K562 (cell line): ENCODE data around the gene GPALPP1. TPM values are rescaled to one million over a fixed set of nuclear protein-coding genes. Genes with fewer than 3 reads are reported as not detected.

Experiments used
- ATAC-seq: fragments of 200-7000 bp; cut with Tn5 transposase; 3 replicates; pipeline ENCODE4 v1.9.1; 2020; ENCODE audit warnings: moderate library complexity
- BruUV-seq: library from RNA; stranded (reverse); fragments of 400-500 nt; replicated peaks from 2 replicates; lab custom pipeline; 2021; lab: Mats Ljungman, UMichigan
- CTCF ChIA-PET: fragments of 300-600 bp; formaldehyde crosslinking; extraction: SDS; loops from one replicate; lab custom pipeline; 2021; ENCODE audit warnings: low intra/inter-chr PET ratio; lab: Yijun Ruan, JAX
- POLR2A ChIA-PET: fragments of 300-600, 350-650 bp; sonication (Branson Sonifier 250); formaldehyde crosslinking; extraction: SDS; loops from one replicate; lab custom pipeline; 2021; ENCODE audit warnings: antibody characterized with exemption, inconsistent platforms; lab: Yijun Ruan, JAX
- DNase-seq, 4 experiments: peaks; one replicate each; pipeline versions ENCODE4 v3.0.0 to v3.0.0-alpha.2; 2011 to 2018; ENCODE audit warnings: low spot score in 3 of 4, mixed read lengths in 3 of 4; ENCODE audit errors: extremely low read depth in 1 of 4
- FAIRE-seq: peaks from 2 replicates; lab custom pipeline; 2011; peaks lifted over from hg19 to GRCh38; lab: Jason Lieb, UNC
- H2AFZ ChIP-seq: 2 replicates; pipeline ENCODE4 v1.6.0; 2011; ENCODE audit warnings: low read depth, low read length, control low read depth, inconsistent platforms
- H3K27ac ChIP-seq: fragments of 200-600 bp; 3 replicates; pipeline ENCODE4 v1.8.0; 2011; ENCODE audit warnings: low read depth, mild to moderate bottlenecking, control low read depth, inconsistent platforms, low read length, moderate library complexity, mixed read lengths; ENCODE audit errors: extremely low read depth
- H3K27me3 ChIP-seq, 2 experiments: fragments of 300-600 bp in 1 of 2; 2 replicates in 1 of 2; 3 replicates in 1 of 2; pipeline versions ENCODE4 v1.6.0 to v1.8.0; 2011; ENCODE audit warnings: inconsistent platforms in 2 of 2, low read length in 2 of 2, mild to moderate bottlenecking in 1 of 2, mixed read lengths in 1 of 2, moderate library complexity in 1 of 2; ENCODE audit not compliant: control insufficient read depth in 2 of 2, insufficient read depth in 2 of 2
- H3K36me3 ChIP-seq: fragments of 300-600 bp; 3 replicates; pipeline ENCODE4 v1.8.0; 2011; ENCODE audit warnings: mild to moderate bottlenecking, low read length, inconsistent platforms; ENCODE audit not compliant: control insufficient read depth, insufficient read depth
- H3K4me1 ChIP-seq, 2 experiments: fragments of 200-600 bp in 1 of 2; replicated peaks in 1 of 2; 2 replicates in 1 of 2; 3 replicates in 1 of 2; pipeline versions ENCODE4 v1.5.1 to v1.8.0; 2011; ENCODE audit warnings: inconsistent platforms in 2 of 2, low read length in 2 of 2, mild to moderate bottlenecking in 1 of 2, mixed read lengths in 1 of 2, moderate library complexity in 1 of 2; ENCODE audit not compliant: control insufficient read depth in 2 of 2, insufficient read depth in 2 of 2
- H3K4me2 ChIP-seq: 2 replicates; pipeline ENCODE4 v1.6.1; 2011; ENCODE audit warnings: low read length, control low read depth, inconsistent platforms, mixed read lengths; ENCODE audit not compliant: insufficient read depth
- H3K4me3 ChIP-seq: fragments of 200-600 bp; sonication (generic), shearing (Covaris generic); 2 replicates; pipeline ENCODE4 v1.5.1; 2016; ENCODE audit warnings: control low read depth, inconsistent platforms
- H3K79me2 ChIP-seq: fragments of 200-600 bp; 3 replicates; pipeline ENCODE4 v1.8.0; 2011; ENCODE audit warnings: low read length, inconsistent platforms; ENCODE audit not compliant: control insufficient read depth, insufficient read depth
- H3K9ac ChIP-seq, 2 experiments: 2 replicates each; pipeline versions ENCODE4 v1.6.0 to v1.6.1; 2011; ENCODE audit warnings: low read depth in 2 of 2, low read length in 2 of 2, control low read depth in 1 of 2, inconsistent platforms in 1 of 2, mild to moderate bottlenecking in 1 of 2, mixed read lengths in 1 of 2; ENCODE audit not compliant: insufficient read depth in 1 of 2
- H3K9me1 ChIP-seq: one replicate; pipeline ENCODE4 v1.6.0; 2011; ENCODE audit warnings: inconsistent platforms, mild to moderate bottlenecking, low read length, moderate library complexity; ENCODE audit not compliant: control insufficient read depth, insufficient read depth
- H3K9me3 ChIP-seq: replicated peaks from 2 replicates; pipeline ENCODE4 v1.5.1; 2011; ENCODE audit warnings: low read depth, low read length, inconsistent platforms; ENCODE audit not compliant: control insufficient read depth, insufficient read depth
- H4K20me1 ChIP-seq: replicated peaks from 2 replicates; pipeline ENCODE4 v1.6.1; 2011; ENCODE audit warnings: low read length, inconsistent platforms, mixed read lengths; ENCODE audit not compliant: control insufficient read depth, insufficient read depth
- ADNP ChIP-seq: fragments of 200-800 bp; sonication (Bioruptor generic); IDR thresholded peaks from 2 replicates; pipeline ENCODE4 v1.6.1; 2016; ENCODE audit warnings: missing genetic modification characterization, missing compliant biosample characterization
- ASH1L ChIP-seq: fragments of 450-650 bp; IDR thresholded peaks from 2 replicates; pipeline ENCODE4 v1.6.1; 2018; ENCODE audit warnings: borderline replicate concordance, mild to moderate bottlenecking, low read depth; ENCODE audit not compliant: partially characterized antibody
- CREM ChIP-seq: IDR thresholded peaks from 2 replicates; pipeline ENCODE4 v1.6.1; 2014; ENCODE audit warnings: antibody characterized with exemption, low read depth
- ELF4 ChIP-seq: fragments of 450-650 bp; formaldehyde crosslinking; IDR thresholded peaks from 2 replicates; pipeline ENCODE4 v1.4.0; 2022; ENCODE audit warnings: missing genetic modification characterization
- GABPB1 ChIP-seq: sonication (generic); formaldehyde crosslinking; IDR thresholded peaks from 2 replicates; pipeline ENCODE4 v1.8.0; 2022; ENCODE audit warnings: mild to moderate bottlenecking, missing genetic modification reagents
- HLTF ChIP-seq: fragments of 450-650 bp; IDR thresholded peaks from 2 replicates; pipeline ENCODE4 v1.6.1; 2016
- HNRNPK ChIP-seq: fragments of 200-400 bp; formaldehyde crosslinking; IDR thresholded peaks from one replicate; pipeline ENCODE4 v1.6.1; 2018; ENCODE audit warnings: mild to moderate bottlenecking, low read depth, low read length; ENCODE audit not compliant: poor library complexity, severe bottlenecking
- KAT7 ChIP-seq: sonication (generic); formaldehyde crosslinking; IDR thresholded peaks from 2 replicates; pipeline ENCODE4 v1.8.0; 2022; ENCODE audit warnings: missing genetic modification reagents, mild to moderate bottlenecking, borderline replicate concordance
- RCOR1 ChIP-seq, 2 experiments: IDR thresholded peaks; 2 replicates each; pipeline ENCODE4 v1.6.1; 2012; ENCODE audit warnings: low read depth in 2 of 2, low read length in 2 of 2, borderline replicate concordance in 1 of 2, improper control_type of control experiment in 1 of 2
- SETDB1 ChIP-seq: IDR thresholded peaks from one replicate; pipeline ENCODE4 v1.6.1; 2012; ENCODE audit warnings: low read length, control low read depth, inconsistent platforms
- SMARCC2 ChIP-seq: fragments of 450-650 bp; IDR thresholded peaks from 2 replicates; pipeline ENCODE4 v1.6.1; 2017; ENCODE audit warnings: antibody characterized with exemption, moderate library complexity, mild to moderate bottlenecking, low read depth
- ZNF24 ChIP-seq: fragments of 450-650 bp; IDR thresholded peaks from 2 replicates; pipeline ENCODE4 v1.6.1; 2016
- ZNF551 ChIP-seq: fragments of 250-450 bp; sonication (Bioruptor Pico); IDR thresholded peaks from 2 replicates; pipeline ENCODE4 v1.5.0; 2021; ENCODE audit warnings: mild to moderate bottlenecking, moderate library complexity
- ZNF785 ChIP-seq: fragments of 250-450 bp; sonication (Bioruptor Pico); IDR thresholded peaks from 2 replicates; pipeline ENCODE4 v1.4.0; 2020; ENCODE audit warnings: mild to moderate bottlenecking
- WGBS: fragments of 100-300 bp; shearing (Covaris generic); methylation state at CpG from one replicate; pipeline ENCODE4 v1.1.6; 2016; ENCODE audit warnings: low coverage, mixed read lengths; ENCODE audit not compliant: insufficient coverage; ENCODE audit errors: missing lambda C conversion rate; 5-methylcytosine and 5-hydroxymethylcytosine counted together
- in situ Hi-C: fragments of 300-500 bp; cut with MboI; formaldehyde crosslinking; loops from 4 replicates; pipeline ENCODE4 v1.15.0; 2018; ENCODE audit warnings: inconsistent platforms, mixed read lengths
- intact Hi-C: fragments of 100-400 bp; cut with micrococcal nuclease; formaldehyde crosslinking; loops from 2 replicates; pipeline ENCODE4 v1.14.2; 2022
- polyA plus RNA-seq, 8 experiments: library from polyadenylated mRNA; depleted of rRNA in 4 of 8; stranded (reverse) in 5 of 8; unstranded in 3 of 8; fragments of >200 nt; fragmentation: Nextera tagmentation in 2 of 8; fragmentation: Illumina TruSeq in 1 of 8; extraction: Ambion mirVana in 2 of 8; extraction: Trizol in 1 of 8; gene quantifications; 2 replicates each; pipeline versions ENCODE4 v1.2.1 to v1.2.3, GENCODE V29; 2011 to 2014; ENCODE audit warnings: inconsistent platforms in 1 of 8, missing spikeins in 1 of 8
- total RNA-seq, 7 experiments: library from RNA; depleted of rRNA in 6 of 7; stranded (reverse); fragments of >200 nt in 6 of 7; fragmentation: Illumina TruSeq in 2 of 7; extraction: Trizol in 2 of 7; gene quantifications; 2 replicates each; pipeline versions ENCODE4 v1.2.1 to v1.2.3, GENCODE V29; 2011 to 2021; ENCODE audit warnings: low replicate concordance in 1 of 7
- TF ChIP-seq, protein P1 (sequence below): fragments of 450-650 bp; IDR thresholded peaks from 2 replicates; pipeline ENCODE4 v1.6.1; 2017; ENCODE audit warnings: antibody characterized with exemption, mild to moderate bottlenecking

Gene GPALPP1
- total and polyA plus RNA-seq, 9 of the 15 experiments (the other 6 are each of a cell fraction or from before 2014, with no cell fraction given) = 8.1 to 22.3 (median 18.5) TPM

DNA sequence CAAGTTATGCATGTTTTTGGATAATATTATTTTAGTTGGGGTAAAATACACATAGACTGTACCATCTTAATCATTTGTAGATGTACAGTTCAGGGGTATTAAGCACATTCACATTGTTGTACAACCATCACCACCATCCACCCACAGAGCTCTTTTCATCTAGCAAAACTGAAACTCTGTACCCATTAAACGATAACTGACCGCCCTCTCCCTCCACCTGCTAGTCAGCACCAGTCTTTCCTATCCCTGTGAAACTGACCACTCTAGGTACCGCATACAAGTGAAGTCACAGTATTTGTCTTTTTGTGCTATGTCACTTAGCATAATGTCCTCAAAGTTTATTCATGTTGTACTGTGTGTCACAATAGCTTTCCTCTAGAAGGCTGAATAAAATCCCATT lies 70.7 kb downstream of the GPALPP1 start:
- BruUV-seq = no TSS peak
- DNase-seq = no peak
- Histone ChIP-seq H3K4me2 (no peak overlapping the region), H2AFZ (no peak overlapping the region), H3K9me3 (no peaks in the 10 kb centered on the region), H4K20me1 (no peaks in the 10 kb centered on the region), H3K27ac (no peak overlapping the region), H3K4me1 (peaks cover 0 to 4% of the 10 kb centered on the region in 2 experiments; a peak in 1 of 5 replicates), H3K4me3 (no peak overlapping the region), H3K27me3 (no peaks in the 10 kb centered on the region), H3K36me3 (no peaks in the 10 kb centered on the region), H3K9me1 (no peaks in the 10 kb centered on the region), H3K79me2 (no peaks in the 10 kb centered on the region), H3K9ac (no peak overlapping the region)
- intact Hi-C loops (no loop called here), in situ Hi-C loops (no loop called here)
- FAIRE-seq = no peak
- WGBS = 23% methylated on average over 3 of the region's 3 CpGs
- ChIA-PET POLR2A (interaction anchor here (0.7 to 1.0 kb wide), 2 partner anchors 243 to 263 kb away, joined by 3 read pairs; no protein-coding TSS in a partner anchor), CTCF (no interaction called here)
- TF ChIP-seq ADNP (tag) (no peak), RCOR1 (IDR thresholded peaks at IDR 0.05; ENCODE audit: borderline replicate concordance in 1 of 2, low read depth in 2 of 2, low read length in 2 of 2) (no peak), ASH1L (no peak), HNRNPK (no peak), SMARCC2 (no peak), KAT7 (CRISPR knock-in tag) (no peak), ELF4 (no peak), SETDB1 (no peak), ZNF785 (CRISPR knock-in tag) (no peak), CREM (no peak), HLTF (no peak), GABPB1 (no peak), ZNF551 (CRISPR knock-in tag) (no peak), ZNF24 (no peak)
- TF ChIP-seq, protein P1, sequence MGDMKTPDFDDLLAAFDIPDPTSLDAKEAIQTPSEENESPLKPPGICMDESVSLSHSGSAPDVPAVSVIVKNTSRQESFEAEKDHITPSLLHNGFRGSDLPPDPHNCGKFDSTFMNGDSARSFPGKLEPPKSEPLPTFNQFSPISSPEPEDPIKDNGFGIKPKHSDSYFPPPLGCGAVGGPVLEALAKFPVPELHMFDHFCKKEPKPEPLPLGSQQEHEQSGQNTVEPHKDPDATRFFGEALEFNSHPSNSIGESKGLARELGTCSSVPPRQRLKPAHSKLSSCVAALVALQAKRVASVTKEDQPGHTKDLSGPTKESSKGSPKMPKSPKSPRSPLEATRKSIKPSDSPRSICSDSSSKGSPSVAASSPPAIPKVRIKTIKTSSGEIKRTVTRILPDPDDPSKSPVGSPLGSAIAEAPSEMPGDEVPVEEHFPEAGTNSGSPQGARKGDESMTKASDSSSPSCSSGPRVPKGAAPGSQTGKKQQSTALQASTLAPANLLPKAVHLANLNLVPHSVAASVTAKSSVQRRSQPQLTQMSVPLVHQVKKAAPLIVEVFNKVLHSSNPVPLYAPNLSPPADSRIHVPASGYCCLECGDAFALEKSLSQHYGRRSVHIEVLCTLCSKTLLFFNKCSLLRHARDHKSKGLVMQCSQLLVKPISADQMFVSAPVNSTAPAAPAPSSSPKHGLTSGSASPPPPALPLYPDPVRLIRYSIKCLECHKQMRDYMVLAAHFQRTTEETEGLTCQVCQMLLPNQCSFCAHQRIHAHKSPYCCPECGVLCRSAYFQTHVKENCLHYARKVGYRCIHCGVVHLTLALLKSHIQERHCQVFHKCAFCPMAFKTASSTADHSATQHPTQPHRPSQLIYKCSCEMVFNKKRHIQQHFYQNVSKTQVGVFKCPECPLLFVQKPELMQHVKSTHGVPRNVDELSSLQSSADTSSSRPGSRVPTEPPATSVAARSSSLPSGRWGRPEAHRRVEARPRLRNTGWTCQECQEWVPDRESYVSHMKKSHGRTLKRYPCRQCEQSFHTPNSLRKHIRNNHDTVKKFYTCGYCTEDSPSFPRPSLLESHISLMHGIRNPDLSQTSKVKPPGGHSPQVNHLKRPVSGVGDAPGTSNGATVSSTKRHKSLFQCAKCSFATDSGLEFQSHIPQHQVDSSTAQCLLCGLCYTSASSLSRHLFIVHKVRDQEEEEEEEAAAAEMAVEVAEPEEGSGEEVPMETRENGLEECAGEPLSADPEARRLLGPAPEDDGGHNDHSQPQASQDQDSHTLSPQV = no peak
- ATAC-seq = no peak
